UCSD-AML1 (cell line): ENCODE measurements around the gene TRIP10.
"Not testable (repeated sequence)": the region's sequence is repeated elsewhere in the genome, so short reads cannot be mapped to it uniquely, and the experiment has no call there.

Experiments
- DNase-seq: peaks from one replicate; lab custom pipeline; 2025; ENCODE audit not compliant: unreplicated experiment; lab: John Stamatoyannopoulos, UW

Gene TRIP10

GRCh38 chr19:6791237-6791636, 51.8 kb downstream of the TRIP10 start:
- no peak for DNase-seq

GRCh38 chr19:6793411-6793810, 53.9 kb downstream of the TRIP10 start:
- no peak for DNase-seq

- DNase-seq: no peak
Observed at GRCh38 chr19:6793973-6794372, 54.5 kb downstream of the TRIP10 start.

- no peak for DNase-seq
Observed at GRCh38 chr19:6794686-6795431, 55.4 kb downstream of the TRIP10 start.

- no peak for DNase-seq
Observed at GRCh38 chr19:6796278-6796677, 56.8 kb downstream of the TRIP10 start.

- DNase-seq: no peak
Observed at GRCh38 chr19:6797646-6798045, 58.2 kb downstream of the TRIP10 start.

- DNase-seq: not testable (repeated sequence)
Observed at GRCh38 chr19:6800160-6800790, 60.8 kb downstream of the TRIP10 start.

GRCh38 chr19:6800991-6801484, 61.6 kb downstream of the TRIP10 start:
- no peak for DNase-seq
